ENCODE results near the gene GALNT15. TPM values are rescaled to one million over a fixed set of nuclear protein-coding genes. Genes with fewer than 3 reads are reported as not detected.

Gene GALNT15
- polyA plus RNA-seq, 1 experiment: 27.9 TPM

GRCh38 chr3:16176391-16177030 is 2.0 kb downstream of the GALNT15 start:
- Histone ChIP-seq H3K27ac (ENCODE audit: low read depth, low read length) (no peak overlapping the region), H3K9me3 (ENCODE audit: control insufficient read depth, insufficient read depth, low read length) (no peaks in the 10 kb centered on the region), H3K27me3 (ENCODE audit: control insufficient read depth, insufficient read depth, low read length) (no peaks in the 10 kb centered on the region), H3K4me3 (ENCODE audit: low read depth, low read length) (peak overlapping the region; percentile 57)
- CTCF ChIA-PET: interaction anchor here (2.2 to 8.3 kb wide), 2 partner anchors 128 to 361 kb away, joined by 7 to 119 read pairs; no protein-coding TSS in a partner anchor
- no peak for DNase-seq (ENCODE audit: low read depth, low spot score)
- no peak for TF ChIP-seq CTCF (IDR thresholded peaks at IDR 0.05; ENCODE audit: low read depth, low read length)
- POLR2A ChIA-PET: no interaction called here

GRCh38 chr3:16177382-16177781 is 2.9 kb downstream of the GALNT15 start:
- peak overlapping the region; percentile 57 for H3K4me3 ChIP-seq (ENCODE audit: low read depth, low read length)
- POLR2A ChIA-PET: interaction anchor here (1.6 kb wide), 1 partner anchor 117 kb away, joined by 14 read pairs; no protein-coding TSS in a partner anchor
- H3K27ac ChIP-seq (ENCODE audit: low read depth, low read length): no peak overlapping the region
- CTCF ChIA-PET: interaction anchor here (2.2 to 8.3 kb wide), 2 partner anchors 129 to 362 kb away, joined by 7 to 119 read pairs; no protein-coding TSS in a partner anchor
- no peaks in the 10 kb centered on the region for H3K27me3 ChIP-seq (ENCODE audit: control insufficient read depth, insufficient read depth, low read length)
- no peak for DNase-seq (ENCODE audit: low read depth, low spot score)
- no peak for TF ChIP-seq CTCF (IDR thresholded peaks at IDR 0.05; ENCODE audit: low read depth, low read length)
- H3K9me3 ChIP-seq (ENCODE audit: control insufficient read depth, insufficient read depth, low read length): no peaks in the 10 kb centered on the region

- no peak overlapping the region for H3K27ac ChIP-seq (ENCODE audit: low read depth, low read length)
- H3K27me3 ChIP-seq (ENCODE audit: control insufficient read depth, insufficient read depth, low read length): no peaks in the 10 kb centered on the region
- TF ChIP-seq CTCF (IDR thresholded peaks at IDR 0.05; ENCODE audit: low read depth, low read length): peak; percentile 98
- peak overlapping the region; percentile 57 for H3K4me3 ChIP-seq (ENCODE audit: low read depth, low read length)
- no peaks in the 10 kb centered on the region for H3K9me3 ChIP-seq (ENCODE audit: control insufficient read depth, insufficient read depth, low read length)
- ChIA-PET POLR2A (interaction anchor here (0.6 to 1.6 kb wide), 8 partner anchors 25 to 428 kb away, joined by 3 to 14 read pairs (median 4); no protein-coding TSS in a partner anchor), CTCF (interaction anchor here (0.6 to 8.3 kb wide), 38 partner anchors 10 to 464 kb away, joined by 3 to 119 read pairs (median 4); no protein-coding TSS in a partner anchor)
- peak; percentile 76 for DNase-seq (ENCODE audit: low read depth, low spot score)
Measured at GRCh38 chr3:16177962-16178627, 3.6 kb downstream of the GALNT15 start.

GRCh38 chr3:16178628-16178988 is 4.1 kb downstream of the GALNT15 start:
- Histone ChIP-seq H3K27ac (ENCODE audit: low read depth, low read length) (no peak overlapping the region), H3K9me3 (ENCODE audit: control insufficient read depth, insufficient read depth, low read length) (no peaks in the 10 kb centered on the region), H3K27me3 (ENCODE audit: control insufficient read depth, insufficient read depth, low read length) (no peaks in the 10 kb centered on the region), H3K4me3 (ENCODE audit: low read depth, low read length) (no peak overlapping the region)
- CTCF ChIA-PET: interaction anchor here (0.6 to 8.3 kb wide), 34 partner anchors 11 to 465 kb away, joined by 3 to 119 read pairs (median 4); no protein-coding TSS in a partner anchor
- TF ChIP-seq CTCF (IDR thresholded peaks at IDR 0.05; ENCODE audit: low read depth, low read length): no peak
- no peak for DNase-seq (ENCODE audit: low read depth, low spot score)
- POLR2A ChIA-PET: interaction anchor here (0.7 to 1.6 kb wide), 7 partner anchors 24 to 428 kb away, joined by 3 to 14 read pairs (median 4); no protein-coding TSS in a partner anchor

GRCh38 chr3:16179261-16179660 is 4.8 kb downstream of the GALNT15 start:
- ChIA-PET POLR2A (no interaction called here), CTCF (interaction anchor here (0.6 to 8.3 kb wide), 14 partner anchors 11 to 367 kb away, joined by 3 to 119 read pairs (median 4); no protein-coding TSS in a partner anchor)
- Histone ChIP-seq H3K4me3 (ENCODE audit: low read depth, low read length) (no peak overlapping the region), H3K27me3 (ENCODE audit: control insufficient read depth, insufficient read depth, low read length) (no peaks in the 10 kb centered on the region), H3K9me3 (ENCODE audit: control insufficient read depth, insufficient read depth, low read length) (no peaks in the 10 kb centered on the region), H3K27ac (ENCODE audit: low read depth, low read length) (no peak overlapping the region)
- TF ChIP-seq CTCF (IDR thresholded peaks at IDR 0.05; ENCODE audit: low read depth, low read length): no peak
- DNase-seq (ENCODE audit: low read depth, low spot score): no peak
